Activated CD8-positive, alpha-beta memory T cell treated with anti-CD3 and anti-CD28 coated beads, Interleukin-2, amount 50 U/mL, for 24 hours (primary cell): ENCODE data around the gene AKAP6.

Experiments used
- DNase-seq: peaks from one replicate; pipeline ENCODE4 v3.0.0-alpha.2; 2020; ENCODE audit errors: extremely low read depth

AKAP6 gene

GRCh38 chr14:32404784-32405573 lies 75.9 kb downstream of the AKAP6 start:
- no peak for DNase-seq

- no peak for DNase-seq
These were observed 76.8 kb downstream of the AKAP6 start for GRCh38 chr14:32405856-32406255.

GRCh38 chr14:32407130-32407529 lies 78.0 kb downstream of the AKAP6 start:
- no peak for DNase-seq

GRCh38 chr14:32408018-32408417 lies 78.9 kb downstream of the AKAP6 start:
- no peak for DNase-seq

- DNase-seq, result no peak
These were observed 83.0 kb downstream of the AKAP6 start for GRCh38 chr14:32412103-32412502.

GRCh38 chr14:32412532-32412931 lies 83.4 kb downstream of the AKAP6 start:
- DNase-seq, result no peak

GRCh38 chr14:32413967-32414640 lies 85.0 kb downstream of the AKAP6 start:
- no peak for DNase-seq

GRCh38 chr14:32414808-32415255 lies 85.7 kb downstream of the AKAP6 start:
- DNase-seq, result no peak

- DNase-seq, result no peak
These were observed 89.0 kb downstream of the AKAP6 start for GRCh38 chr14:32417956-32418552.

GRCh38 chr14:32419429-32419828 lies 90.3 kb downstream of the AKAP6 start:
- DNase-seq, result no peak

GRCh38 chr14:32421781-32422180 lies 92.7 kb downstream of the AKAP6 start:
- DNase-seq, result no peak

- no peak for DNase-seq
These were observed 93.3 kb downstream of the AKAP6 start for GRCh38 chr14:32422440-32422839.

GRCh38 chr14:32426028-32426427 lies 96.9 kb downstream of the AKAP6 start:
- DNase-seq, result no peak

GRCh38 chr14:32426586-32427388 lies 97.7 kb downstream of the AKAP6 start:
- no peak for DNase-seq

- DNase-seq, result no peak
These were observed 98.8 kb downstream of the AKAP6 start for GRCh38 chr14:32427726-32428528.

GRCh38 chr14:32428875-32429274 lies 99.8 kb downstream of the AKAP6 start:
- no peak for DNase-seq

- no peak for DNase-seq
These were observed 101.2 kb downstream of the AKAP6 start for GRCh38 chr14:32430326-32430725.

- no peak for DNase-seq
These were observed 103.9 kb downstream of the AKAP6 start for GRCh38 chr14:32432813-32433538.

- no peak for DNase-seq
These were observed 105.1 kb downstream of the AKAP6 start for GRCh38 chr14:32434180-32434579.

- DNase-seq, result no peak
These were observed 105.8 kb downstream of the AKAP6 start for GRCh38 chr14:32434880-32435279.

- no peak for DNase-seq
These were observed 106.3 kb downstream of the AKAP6 start for GRCh38 chr14:32435411-32435810.
